NOMO-1 treated with dmso at 0.1 percent for 144 hours (cell line): ENCODE results near the gene EFCC1.

ENCODE experiments used
- DNase-seq: peaks from one replicate; lab custom pipeline; 2025; ENCODE audit not compliant: unreplicated experiment; lab: John Stamatoyannopoulos, UW

Gene EFCC1

GRCh38 chr3:129031476-129032215 is 30.5 kb downstream of the EFCC1 start:
- DNase-seq, result no peak

- no peak for DNase-seq
Measured at GRCh38 chr3:129032716-129033115, 31.6 kb downstream of the EFCC1 start.

GRCh38 chr3:129033151-129033550 is 32.0 kb downstream of the EFCC1 start:
- DNase-seq, result no peak

- no peak for DNase-seq
Measured at GRCh38 chr3:129033633-129034321, 32.7 kb downstream of the EFCC1 start.

- DNase-seq, result no peak
Measured at GRCh38 chr3:129034642-129035041, 33.5 kb downstream of the EFCC1 start.

- DNase-seq, result no peak
Measured at GRCh38 chr3:129035360-129036221, 34.5 kb downstream of the EFCC1 start.

- no peak for DNase-seq
Measured at GRCh38 chr3:129036222-129037092, 35.4 kb downstream of the EFCC1 start.

GRCh38 chr3:129037093-129037419 is 36.0 kb downstream of the EFCC1 start:
- no peak for DNase-seq

GRCh38 chr3:129038121-129038855 is 37.2 kb downstream of the EFCC1 start:
- no peak for DNase-seq

- DNase-seq, result no peak
Measured at GRCh38 chr3:129039271-129040038, 38.4 kb downstream of the EFCC1 start.

- no peak for DNase-seq
Measured at GRCh38 chr3:129040039-129040336, 38.9 kb downstream of the EFCC1 start.

- DNase-seq, result no peak
Measured at GRCh38 chr3:129040579-129041300, 39.6 kb downstream of the EFCC1 start.

GRCh38 chr3:129045675-129046036 is 44.6 kb downstream of the EFCC1 start:
- DNase-seq, result no peak

- DNase-seq, result no peak
Measured at GRCh38 chr3:129046037-129046731, 45.1 kb downstream of the EFCC1 start.

- DNase-seq, result no peak
Measured at GRCh38 chr3:129046732-129047552, 45.8 kb downstream of the EFCC1 start.

- DNase-seq, result no peak
Measured at GRCh38 chr3:129047553-129047839, 46.4 kb downstream of the EFCC1 start.

GRCh38 chr3:129050556-129051295 is 49.6 kb downstream of the EFCC1 start:
- no peak for DNase-seq
